Measurements from ENCODE around the gene SLC22A1. TPM values are rescaled to one million over a fixed set of nuclear protein-coding genes. Genes with fewer than 3 reads are reported as not detected.

SLC22A1 gene
- total and polyA plus RNA-seq, 4 donors, result 0.79 to 1,107 (median 439) TPM

GRCh38 chr6:160170018-160170680 is 48.5 kb downstream of the SLC22A1 start:
- WGBS, result 84% methylated on average over 6 of the region's 6 CpGs
- Histone ChIP-seq H3K27ac (ENCODE audit: low read depth in 1 of 2, low read length in 2 of 2) (no peak overlapping the region), H3K4me3 (ENCODE audit: low read depth in 1 of 3, low read length in 3 of 3) (no peak overlapping the region), H3K4me1 (ENCODE audit: control insufficient read depth in 4 of 4, insufficient read depth in 4 of 4, low read length in 3 of 4) (no peaks in the 10 kb centered on the region), H3K27me3 (ENCODE audit: control insufficient read depth in 4 of 4, insufficient read depth in 4 of 4, low read length in 3 of 4) (no peaks in the 10 kb centered on the region), H3K36me3 (ENCODE audit: control insufficient read depth in 4 of 4, insufficient read depth in 3 of 4, low read depth in 1 of 4, low read length in 3 of 4) (no peaks in the 10 kb centered on the region), H3K9ac (ENCODE audit: low read depth in 1 of 2, low read length in 2 of 2) (no peak overlapping the region), H3K9me3 (ENCODE audit: control insufficient read depth in 4 of 4, low read length in 3 of 4) (no peaks in the 10 kb centered on the region)
- TF ChIP-seq CTCF (IDR thresholded peaks at IDR 0.05; ENCODE audit: low read depth, low read length, missing input control) (no peak), SP1 (IDR thresholded peaks at IDR 0.05) (no peak), NR2F2 (IDR thresholded peaks at IDR 0.05) (no peak), FOXA1 (IDR thresholded peaks at IDR 0.05) (no peak), YY1 (IDR thresholded peaks at IDR 0.05) (no peak), JUND (IDR thresholded peaks at IDR 0.05) (no peak)
- no peak for DNase-seq (ENCODE audit: low spot score)

- Histone ChIP-seq H3K4me3 (ENCODE audit: low read depth in 1 of 3, low read length in 3 of 3) (no peak overlapping the region), H3K36me3 (ENCODE audit: control insufficient read depth in 4 of 4, insufficient read depth in 3 of 4, low read depth in 1 of 4, low read length in 3 of 4) (no peaks in the 10 kb centered on the region), H3K9me3 (ENCODE audit: control insufficient read depth in 4 of 4, low read length in 3 of 4) (no peaks in the 10 kb centered on the region), H3K27ac (ENCODE audit: low read depth in 1 of 2, low read length in 2 of 2) (no peak overlapping the region), H3K9ac (ENCODE audit: low read depth in 1 of 2, low read length in 2 of 2) (no peak overlapping the region), H3K4me1 (ENCODE audit: control insufficient read depth in 4 of 4, insufficient read depth in 4 of 4, low read length in 3 of 4) (no peaks in the 10 kb centered on the region), H3K27me3 (ENCODE audit: control insufficient read depth in 4 of 4, insufficient read depth in 4 of 4, low read length in 3 of 4) (no peaks in the 10 kb centered on the region)
- TF ChIP-seq NR2F2 (IDR thresholded peaks at IDR 0.05), result no peak
- TF ChIP-seq ZBTB33 (IDR thresholded peaks at IDR 0.05), result no peak
- no peak for TF ChIP-seq GABPA (IDR thresholded peaks at IDR 0.05 in 1 of 2, conservative IDR thresholded peaks at IDR 0.05 in 1 of 2)
- TF ChIP-seq MAX (IDR thresholded peaks at IDR 0.05), result no peak
- TF ChIP-seq FOXA1 (IDR thresholded peaks at IDR 0.05), result no peak
- TF ChIP-seq SP1 (IDR thresholded peaks at IDR 0.05), result no peak
- TF ChIP-seq REST (IDR thresholded peaks at IDR 0.05), result no peak
- TF ChIP-seq HNF4A (conservative IDR thresholded peaks at IDR 0.05), result no peak
- no peak for TF ChIP-seq HNF4G (IDR thresholded peaks at IDR 0.05)
- TF ChIP-seq FOXA2 (IDR thresholded peaks at IDR 0.05), result no peak
- TF ChIP-seq CTCF (IDR thresholded peaks at IDR 0.05; ENCODE audit: low read depth, low read length, missing input control), result no peak
- no peak for DNase-seq (ENCODE audit: low spot score)
- WGBS, result 95% methylated on average over 5 of the region's 5 CpGs
Measured at GRCh38 chr6:160172704-160173103, 51.1 kb downstream of the SLC22A1 start.
